H1 (cell line): ENCODE measurements around the gene YEATS2. TPM values are rescaled to one million over a fixed set of nuclear protein-coding genes. Genes with fewer than 3 reads are reported as not detected.

ENCODE experiments used
- JUN ChIP-seq: IDR thresholded peaks from 2 replicates; pipeline ENCODE4 v1.6.1; 2011; ENCODE audit warnings: low read depth, mild to moderate bottlenecking, improper control_type of control experiment, low read length
- polyA plus RNA-seq, 7 experiments: library from polyadenylated mRNA; depleted of rRNA in 3 of 7; stranded (reverse) in 5 of 7; unstranded in 2 of 7; fragments of >200 nt in 5 of 7; fragments of 200-250 nt in 2 of 7; gene quantifications; 1 replicate in 5 of 7; 2 replicates in 1 of 7; 4 replicates in 1 of 7; pipeline versions ENCODE4 v1.2.1 to v1.2.3, GENCODE V29; 2011 to 2013; ENCODE audit warnings: missing spikeins in 2 of 7, mixed read lengths in 2 of 7
- total RNA-seq: library from RNA; stranded (reverse); fragmentation: NEBNext Ultra II Directional; extraction: Animal tissue kit (Norgen Biotek cat#: 25700); gene quantifications from 2 replicates; pipeline ENCODE4 v1.2.1, GENCODE V29; 2021

YEATS2 gene
- total and polyA plus RNA-seq, 2 of the 8 experiments (the other 6 are each of a cell fraction or from before 2014, with no cell fraction given), result 35.3 to 53.7 TPM

GRCh38 chr3:183650554-183650953, 47.0 kb upstream of the YEATS2 start (continued):
- no peak for TF ChIP-seq JUN
